ENCODE results near the gene PRR5. TPM values are rescaled to one million over a fixed set of nuclear protein-coding genes. Genes with fewer than 3 reads are reported as not detected.

PRR5 gene
- total and polyA plus RNA-seq, 7 experiments from 2014 or later = 19.6 to 49.1 (median 30.7) TPM

DNA sequence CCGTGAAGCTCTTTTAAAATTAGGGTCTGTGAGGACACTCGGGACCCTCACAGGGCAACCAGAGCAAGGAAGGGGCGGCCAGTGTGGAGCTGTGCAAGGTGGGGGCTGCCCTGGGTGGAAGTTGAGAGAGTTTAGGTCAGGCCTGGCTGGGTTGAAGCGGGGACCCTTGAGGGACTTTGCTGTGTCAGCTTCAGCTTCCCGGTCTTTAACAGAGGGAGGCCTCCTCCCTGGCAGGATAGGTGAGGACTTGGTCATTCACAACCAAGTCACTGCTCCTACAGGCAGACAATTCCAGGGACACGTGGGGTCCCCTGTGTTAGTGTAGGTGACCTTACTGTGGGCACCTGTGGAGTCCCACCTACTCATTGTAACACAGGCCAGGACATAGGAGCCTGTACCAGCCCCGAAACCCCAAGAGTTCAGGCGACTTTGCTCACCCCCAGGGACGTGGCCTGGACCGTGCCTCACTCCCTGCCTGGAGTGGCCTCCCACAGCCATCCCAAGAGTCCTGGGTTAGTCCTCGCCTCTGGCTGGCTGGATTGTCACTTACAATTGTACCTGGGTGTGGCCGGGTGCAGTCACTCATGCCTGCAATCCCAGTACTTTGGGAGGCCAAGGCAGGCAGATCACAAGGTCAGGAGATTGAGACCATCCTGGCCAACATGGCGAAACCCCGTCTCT lies 31.6 kb downstream of the PRR5 start:
- H3K27ac ChIP-seq (ENCODE audit: low read depth, low read length) = no peak overlapping the region
- DNase-seq (no peak), ATAC-seq (no peak)
- Mint-ChIP-seq H3K27me3 (no peaks in the 10 kb centered on the region), H3K4me3 (no peak overlapping the region), H3K27ac (no peak overlapping the region), H3K9me3 (peaks cover 0 to 5% (median 0%) of the 10 kb centered on the region in 11 donors), H3K4me1 (peaks cover 0 to 18% (median 6%) of the 10 kb centered on the region in 7 donors), H3K36me3 (peaks cover 0 to 7% (median 0%) of the 10 kb centered on the region in 5 donors)
- H3K4me3 ChIP-seq (ENCODE audit: low read length) = no peak overlapping the region
- ChIA-PET CTCF (interaction anchor here (0.5 to 2.4 kb wide), 4 partner anchors 29 to 71 kb away, joined by 3 to 16 read pairs (median 4); no protein-coding TSS in a partner anchor), POLR2A (no interaction called here)
- H3K4me1 ChIP-seq (ENCODE audit: control insufficient read depth in 2 of 2, insufficient read depth in 2 of 2, low read length in 2 of 2) = no peaks in the 10 kb centered on the region
- no peaks in the 10 kb centered on the region for H3K9me3 ChIP-seq (ENCODE audit: control insufficient read depth in 2 of 3, low read length in 3 of 3)
- H3K36me3 ChIP-seq (ENCODE audit: control insufficient read depth in 2 of 3, insufficient read depth in 3 of 3, low read length in 3 of 3) = peaks cover 0 to 3% (median 0%) of the 10 kb centered on the region in 3 experiments
- no peaks in the 10 kb centered on the region for H3K27me3 ChIP-seq (ENCODE audit: control insufficient read depth in 2 of 2, insufficient read depth in 2 of 2, low read length in 2 of 2)
- intact Hi-C loops (cut with micrococcal nuclease) = no loop called here

DNA sequence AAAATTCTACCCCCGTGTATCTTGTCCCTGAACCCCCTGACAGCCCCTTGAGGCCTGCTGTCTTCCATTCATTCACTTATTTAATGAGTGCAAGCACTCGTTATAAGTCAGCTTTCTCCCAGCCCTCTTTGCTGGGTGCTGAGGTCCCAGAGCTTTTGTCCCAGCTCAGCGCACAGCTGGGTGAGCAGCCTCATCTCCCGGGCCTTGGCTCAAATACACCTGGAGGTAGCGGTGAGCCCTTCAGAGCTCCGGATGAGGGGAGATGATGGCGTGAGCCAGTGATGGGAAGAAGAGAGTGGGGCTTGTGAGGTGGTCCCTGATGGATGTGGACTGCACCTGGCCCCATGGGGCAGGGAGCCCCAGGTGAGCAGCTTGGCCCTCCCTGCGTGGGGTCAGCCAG lies 32.3 kb downstream of the PRR5 start:
- no peaks in the 10 kb centered on the region for H3K4me1 ChIP-seq (ENCODE audit: control insufficient read depth in 2 of 2, insufficient read depth in 2 of 2, low read length in 2 of 2)
- intact Hi-C loops (cut with micrococcal nuclease) = no loop called here
- H3K9me3 ChIP-seq (ENCODE audit: control insufficient read depth in 2 of 3, low read length in 3 of 3) = no peaks in the 10 kb centered on the region
- Mint-ChIP-seq H3K27me3 (no peaks in the 10 kb centered on the region), H3K4me1 (peaks cover 0 to 14% (median 3%) of the 10 kb centered on the region in 7 donors), H3K4me3 (no peak overlapping the region), H3K9me3 (peaks cover 0 to 5% (median 0%) of the 10 kb centered on the region in 11 donors), H3K36me3 (peaks cover 0 to 7% (median 0%) of the 10 kb centered on the region in 5 donors), H3K27ac (no peak overlapping the region)
- ChIA-PET CTCF (interaction anchor here (0.5 to 2.4 kb wide), 3 partner anchors 28 to 38 kb away, joined by 3 to 16 read pairs (median 5); no protein-coding TSS in a partner anchor), POLR2A (no interaction called here)
- no peak overlapping the region for H3K4me3 ChIP-seq (ENCODE audit: low read length)
- peaks cover 0 to 3% (median 0%) of the 10 kb centered on the region in 3 experiments for H3K36me3 ChIP-seq (ENCODE audit: control insufficient read depth in 2 of 3, insufficient read depth in 3 of 3, low read length in 3 of 3)
- DNase-seq (no peak), ATAC-seq (no peak)
- no peaks in the 10 kb centered on the region for H3K27me3 ChIP-seq (ENCODE audit: control insufficient read depth in 2 of 2, insufficient read depth in 2 of 2, low read length in 2 of 2)
- no peak overlapping the region for H3K27ac ChIP-seq (ENCODE audit: low read depth, low read length)

DNA sequence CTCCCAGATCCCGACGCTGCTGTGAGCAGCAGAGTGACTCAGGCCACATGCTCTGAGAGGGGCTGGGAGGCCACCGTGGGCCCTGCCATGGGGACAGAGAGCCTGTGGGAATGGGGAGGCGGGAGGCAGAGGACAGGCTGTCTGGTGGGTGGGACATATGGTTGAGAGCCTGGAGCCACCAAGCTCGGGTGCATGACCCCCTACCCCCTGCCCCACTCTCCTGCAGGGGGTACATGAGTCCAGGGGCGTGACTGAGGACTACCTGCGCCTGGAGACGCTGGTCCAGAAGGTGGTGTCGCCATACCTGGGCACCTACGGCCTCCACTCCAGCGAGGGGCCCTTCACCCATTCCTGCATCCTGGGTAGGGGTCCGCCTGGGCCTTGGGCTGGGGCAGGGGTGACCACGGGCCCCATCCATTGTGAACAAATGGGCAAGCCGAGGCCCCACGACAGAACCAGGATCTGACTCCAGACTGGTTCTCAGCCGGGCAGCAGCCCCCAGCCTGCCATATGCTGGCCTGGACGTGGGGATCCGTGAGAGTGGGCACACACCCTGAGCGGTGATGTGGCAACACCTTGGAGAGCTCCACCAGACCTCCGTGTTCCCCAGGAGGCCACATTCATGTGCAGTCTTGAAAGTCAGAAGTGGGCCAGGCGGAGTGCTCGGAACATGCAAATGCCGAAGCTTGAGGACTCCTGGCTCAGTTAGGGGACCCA lies 33.0 kb downstream of the PRR5 start:
- no peak overlapping the region for H3K4me3 ChIP-seq (ENCODE audit: low read length)
- no peaks in the 10 kb centered on the region for H3K9me3 ChIP-seq (ENCODE audit: control insufficient read depth in 2 of 3, low read length in 3 of 3)
- no peak overlapping the region for H3K27ac Mint-ChIP-seq
- no peaks in the 10 kb centered on the region for H3K4me1 ChIP-seq (ENCODE audit: control insufficient read depth in 2 of 2, insufficient read depth in 2 of 2, low read length in 2 of 2)
- peaks cover 0 to 5% (median 0%) of the 10 kb centered on the region in 11 donors for H3K9me3 Mint-ChIP-seq
- no peaks in the 10 kb centered on the region for H3K27me3 Mint-ChIP-seq
- ChIA-PET CTCF (interaction anchor here (1.1 to 2.4 kb wide), 5 partner anchors 9 to 748 kb away, joined by 3 to 16 read pairs (median 3); no protein-coding TSS in a partner anchor), POLR2A (no interaction called here)
- no peak for ATAC-seq
- H3K36me3 Mint-ChIP-seq = peaks cover 0 to 7% (median 0%) of the 10 kb centered on the region in 5 donors
- H3K4me3 Mint-ChIP-seq = no peak overlapping the region
- intact Hi-C loops (cut with micrococcal nuclease) = no loop called here
- no peak overlapping the region for H3K27ac ChIP-seq (ENCODE audit: low read depth, low read length)
- H3K4me1 Mint-ChIP-seq = peaks cover 0 to 11% (median 0%) of the 10 kb centered on the region in 7 donors
- no peak for DNase-seq
- no peaks in the 10 kb centered on the region for H3K27me3 ChIP-seq (ENCODE audit: control insufficient read depth in 2 of 2, insufficient read depth in 2 of 2, low read length in 2 of 2)
- peaks cover 0 to 3% (median 0%) of the 10 kb centered on the region in 3 experiments for H3K36me3 ChIP-seq (ENCODE audit: control insufficient read depth in 2 of 3, insufficient read depth in 3 of 3, low read length in 3 of 3)

DNA sequence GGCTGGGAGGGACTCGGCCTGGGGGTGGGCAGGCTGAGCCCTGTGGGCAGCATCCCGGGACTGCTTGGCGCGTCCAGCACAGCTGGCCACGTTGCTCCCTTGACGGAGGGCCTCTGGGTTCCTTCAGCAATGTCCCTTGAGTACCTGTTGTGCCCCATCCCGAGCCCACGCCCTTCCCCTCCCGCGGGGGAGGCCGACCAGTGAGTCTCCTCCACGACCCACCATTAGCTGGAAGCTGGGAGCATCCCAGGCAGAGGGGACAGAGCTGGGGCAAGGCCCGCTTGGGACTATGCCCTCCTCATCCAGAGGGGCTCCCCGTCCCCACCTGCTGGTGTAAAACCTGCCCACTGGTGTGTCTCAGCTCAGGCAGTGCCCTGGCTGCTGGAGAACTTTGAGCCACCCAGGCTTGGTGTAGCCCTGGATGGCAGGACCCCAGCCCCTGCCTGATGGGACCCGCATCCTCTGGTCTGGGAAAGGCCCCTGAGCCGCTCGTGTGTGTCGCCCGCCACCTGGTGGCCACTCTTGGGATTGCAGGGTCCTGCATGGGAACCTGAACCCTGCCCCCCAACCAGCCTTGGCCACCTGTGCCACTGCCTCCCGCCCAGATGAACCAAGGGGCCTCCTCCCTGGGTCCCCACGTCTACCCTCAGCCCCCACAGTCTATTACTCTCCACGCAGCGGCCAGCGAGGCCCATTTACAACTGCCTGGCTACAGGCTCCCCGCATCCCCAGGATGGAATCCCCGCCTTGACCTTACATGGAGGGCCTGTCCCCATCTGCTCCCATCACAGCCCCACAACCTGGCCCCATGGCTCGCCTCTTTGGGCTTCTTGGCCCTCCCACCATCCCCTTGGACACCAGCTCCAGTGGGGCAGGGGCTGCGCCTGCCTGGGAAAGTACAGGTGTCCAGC lies 33.8 kb downstream of the PRR5 start:
- Mint-ChIP-seq H3K27me3 (no peaks in the 10 kb centered on the region), H3K4me3 (no peak overlapping the region), H3K27ac (peak overlapping the region in 1 of 9 donors; percentile 81), H3K36me3 (peaks cover 0 to 5% (median 0%) of the 10 kb centered on the region in 5 donors), H3K9me3 (peaks cover 0 to 4% (median 0%) of the 10 kb centered on the region in 11 donors), H3K4me1 (peaks cover 0 to 7% (median 0%) of the 10 kb centered on the region in 7 donors)
- Histone ChIP-seq H3K27me3 (ENCODE audit: control insufficient read depth in 2 of 2, insufficient read depth in 2 of 2, low read length in 2 of 2) (no peaks in the 10 kb centered on the region), H3K36me3 (ENCODE audit: control insufficient read depth in 2 of 3, insufficient read depth in 3 of 3, low read length in 3 of 3) (peaks cover 0 to 3% (median 0%) of the 10 kb centered on the region in 3 experiments), H3K9me3 (ENCODE audit: control insufficient read depth in 2 of 3, low read length in 3 of 3) (no peaks in the 10 kb centered on the region), H3K27ac (ENCODE audit: low read depth, low read length) (no peak overlapping the region), H3K4me3 (ENCODE audit: low read length) (no peak overlapping the region), H3K4me1 (ENCODE audit: control insufficient read depth in 2 of 2, insufficient read depth in 2 of 2, low read length in 2 of 2) (no peaks in the 10 kb centered on the region)
- ChIA-PET POLR2A (no interaction called here), CTCF (interaction anchor here (1.1 to 2.4 kb wide), 6 partner anchors 8 to 749 kb away, joined by 3 to 16 read pairs (median 4); no protein-coding TSS in a partner anchor)
- ATAC-seq (peak; percentile 85), DNase-seq (peak; percentile 53 to 88 (median 76))
- intact Hi-C loops (cut with micrococcal nuclease) = loop anchor here (1.0 kb wide), 2 partner anchors 33 to 38 kb away; partner anchors contain the start of gene PRR5 (in 1 of the 2)

DNA sequence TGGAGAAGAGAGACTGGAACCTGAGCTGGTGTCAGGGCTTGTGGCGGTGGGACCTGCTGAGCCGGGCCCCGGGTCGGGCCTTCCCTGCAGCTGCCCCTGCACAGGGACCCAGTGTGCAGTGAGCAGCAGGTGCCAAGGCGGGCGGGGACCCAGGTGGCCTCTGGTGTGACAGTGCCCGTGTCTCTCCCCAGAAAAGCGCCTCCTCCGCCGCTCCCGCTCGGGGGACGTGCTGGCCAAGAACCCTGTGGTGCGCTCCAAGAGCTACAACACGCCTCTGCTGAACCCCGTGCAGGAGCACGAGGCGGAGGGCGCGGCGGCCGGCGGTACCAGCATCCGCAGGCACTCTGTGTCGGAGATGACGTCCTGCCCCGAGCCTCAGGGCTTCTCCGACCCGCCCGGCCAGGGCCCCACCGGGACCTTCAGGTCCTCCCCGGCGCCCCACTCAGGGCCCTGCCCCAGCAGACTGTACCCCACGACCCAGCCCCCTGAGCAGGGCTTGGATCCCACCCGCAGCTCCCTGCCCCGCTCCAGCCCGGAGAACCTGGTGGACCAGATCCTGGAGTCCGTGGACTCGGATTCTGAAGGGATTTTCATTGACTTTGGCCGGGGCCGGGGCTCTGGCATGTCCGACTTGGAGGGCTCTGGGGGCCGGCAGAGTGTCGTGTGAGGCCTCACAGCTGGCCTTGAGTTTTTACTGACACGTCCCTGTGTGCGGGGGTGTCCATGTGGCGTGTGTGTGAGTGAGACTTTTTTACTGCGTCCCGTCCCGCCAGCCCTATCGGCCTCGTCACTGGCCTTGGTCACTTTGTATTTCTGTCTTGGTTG lies 34.8 kb downstream of the PRR5 start:
- ATAC-seq = no peak
- POLR2A ChIA-PET = no interaction called here
- intact Hi-C loops (cut with micrococcal nuclease) = loop anchor here (1.0 kb wide), 2 partner anchors 34 to 39 kb away; partner anchors contain the start of gene PRR5 (in 1 of the 2)

More for the DNA sequence above, 34.8 kb downstream of the PRR5 start:
- DNase-seq = no peak
- Histone ChIP-seq H3K27ac (ENCODE audit: low read depth, low read length) (no peak overlapping the region), H3K9me3 (ENCODE audit: control insufficient read depth in 2 of 3, low read length in 3 of 3) (no peaks in the 10 kb centered on the region), H3K4me3 (ENCODE audit: low read length) (no peak overlapping the region), H3K36me3 (ENCODE audit: control insufficient read depth in 2 of 3, insufficient read depth in 3 of 3, low read length in 3 of 3) (peaks cover 0 to 3% (median 0%) of the 10 kb centered on the region in 3 experiments), H3K27me3 (ENCODE audit: control insufficient read depth in 2 of 2, insufficient read depth in 2 of 2, low read length in 2 of 2) (no peaks in the 10 kb centered on the region), H3K4me1 (ENCODE audit: control insufficient read depth in 2 of 2, insufficient read depth in 2 of 2, low read length in 2 of 2) (no peaks in the 10 kb centered on the region)
- no peak overlapping the region for H3K27ac Mint-ChIP-seq
- CTCF ChIA-PET = interaction anchor here (0.5 to 2.2 kb wide), 4 partner anchors 37 to 72 kb away, joined by 3 to 13 read pairs (median 6); no protein-coding TSS in a partner anchor
- H3K4me1 Mint-ChIP-seq = peaks cover 0 to 6% (median 0%) of the 10 kb centered on the region in 7 donors
- H3K9me3 Mint-ChIP-seq = peaks cover 0 to 4% (median 0%) of the 10 kb centered on the region in 11 donors
- peaks cover 0 to 3% (median 0%) of the 10 kb centered on the region in 5 donors for H3K36me3 Mint-ChIP-seq
- H3K4me3 Mint-ChIP-seq = no peak overlapping the region
- no peaks in the 10 kb centered on the region for H3K27me3 Mint-ChIP-seq

Measured in naive thymus-derived CD4-positive, alpha-beta T cell (primary cell).